HG03460 (cell line): ENCODE measurements around the gene PSMA6.
"Not testable (repeated sequence)": the region's sequence is repeated elsewhere in the genome, so short reads cannot be mapped to it uniquely, and the experiment has no call there.

Source experiments
- ATAC-seq: cut with Tn5 transposase; IDR thresholded peaks from one replicate; pipeline ENCODE4 v1.9.1; 2021; ENCODE audit not compliant: unreplicated experiment

Gene PSMA6

GRCh38 chr14:35317820-35318219 is 25.6 kb downstream of the PSMA6 start:
- ATAC-seq, result no peak

- ATAC-seq, result no peak
Observed at GRCh38 chr14:35319509-35319908, 27.3 kb downstream of the PSMA6 start.

- ATAC-seq, result no peak
Observed at GRCh38 chr14:35320472-35320871, 28.3 kb downstream of the PSMA6 start.

GRCh38 chr14:35326375-35326774 is 34.2 kb downstream of the PSMA6 start:
- no peak for ATAC-seq

GRCh38 chr14:35331605-35332516 is 39.7 kb downstream of the PSMA6 start:
- peak; percentile 44 for ATAC-seq

- ATAC-seq, result peak; percentile 35
Observed at GRCh38 chr14:35332517-35333263, 40.5 kb downstream of the PSMA6 start.

GRCh38 chr14:35333264-35333730 is 41.1 kb downstream of the PSMA6 start:
- ATAC-seq, result peak; percentile 14

GRCh38 chr14:35333797-35334743 is 41.9 kb downstream of the PSMA6 start:
- ATAC-seq, result no peak

GRCh38 chr14:35335388-35336092 is 43.4 kb downstream of the PSMA6 start:
- ATAC-seq, result no peak

- not testable (repeated sequence) for ATAC-seq
Observed at GRCh38 chr14:35336171-35336493, 44.0 kb downstream of the PSMA6 start.

GRCh38 chr14:35336494-35337268 is 44.5 kb downstream of the PSMA6 start:
- no peak for ATAC-seq

GRCh38 chr14:35337269-35338255 is 45.4 kb downstream of the PSMA6 start:
- no peak for ATAC-seq

- no peak for ATAC-seq
Observed at GRCh38 chr14:35338731-35339405, 46.7 kb downstream of the PSMA6 start.

- no peak for ATAC-seq
Observed at GRCh38 chr14:35339761-35340406, 47.7 kb downstream of the PSMA6 start.

GRCh38 chr14:35340616-35341453 is 48.7 kb downstream of the PSMA6 start:
- no peak for ATAC-seq

- no peak for ATAC-seq
Observed at GRCh38 chr14:35341454-35341750, 49.2 kb downstream of the PSMA6 start.
